ENCODE results near the gene SERPINB2. TPM values are rescaled to one million over a fixed set of nuclear protein-coding genes. Genes with fewer than 3 reads are reported as not detected.

The SERPINB2 gene
- not detected for total RNA-seq (2021; ENCODE audit: unreplicated experiment)
- polyA plus RNA-seq (2012), result not detected in 2 replicates
- not detected for Bru-seq, nascent RNA
- not detected for BruChase-seq, experiment 1, labeled RNA remaining after a 6-hour chase
- not detected for BruChase-seq, experiment 2, labeled RNA remaining after a 2-hour chase
- long read RNA-seq, result 0 reads

DNA sequence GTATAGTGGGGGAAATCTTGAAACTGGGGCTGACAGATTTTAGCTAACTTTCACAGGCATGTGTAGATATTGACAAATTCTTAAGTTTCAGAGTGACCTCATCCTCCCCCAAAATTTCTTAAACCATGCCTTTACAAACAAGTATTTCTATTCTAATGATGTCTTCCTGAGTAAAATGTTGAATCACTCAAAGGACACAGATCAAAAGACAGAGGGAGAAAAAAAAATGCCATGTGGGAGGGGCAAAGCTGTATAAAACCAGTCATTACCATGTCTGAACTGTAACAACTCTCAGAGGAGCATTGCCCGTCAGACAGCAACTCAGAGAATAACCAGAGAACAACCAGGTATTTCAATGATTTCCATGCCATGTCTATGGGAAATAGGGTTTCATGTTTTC lies at the start of gene SERPINB2:
SERPINB2 (plus strand) TSS at position 282 of the 400 bp plus-strand sequence. CDS start 3,740 bp downstream, outside the sequence.
- POLR2A ChIA-PET, result no interaction called here
- intact Hi-C loops (cut with micrococcal nuclease), result no loop called here

More for the DNA sequence above, at the start of gene SERPINB2:
- Histone ChIP-seq H3K9me3 (ENCODE audit: control insufficient read depth in 1 of 2, insufficient read depth in 1 of 2, low read depth in 1 of 2, low read length in 2 of 2) (no peaks in the 10 kb centered on the region), H3K9ac (ENCODE audit: low read length) (no peak within 1 kb of the TSS), H3K9me2 (ENCODE audit: insufficient read depth) (no peaks in the 10 kb centered on the region), H3K27me3 (ENCODE audit: insufficient read depth, low read length) (no peaks in the 10 kb centered on the region), H3K4me3 (replicated peaks in 1 of 2; ENCODE audit: low read depth in 1 of 2, low read length in 2 of 2) (no peak within 1 kb of the TSS), H4K20me1 (ENCODE audit: insufficient read depth) (no peaks in the 10 kb centered on the region), H3K27ac (ENCODE audit: low read depth, low read length) (no peak within 1 kb of the TSS), H3K36me3 (ENCODE audit: control insufficient read depth in 1 of 2, insufficient read depth in 2 of 2, low read length in 2 of 2) (no peaks in the 10 kb centered on the region), H3K4me2 (ENCODE audit: low read length) (no peak within 1 kb of the TSS), H3K79me2 (ENCODE audit: insufficient read depth, low read length) (no peaks in the 10 kb centered on the region), H3K4me1 (ENCODE audit: control insufficient read depth in 1 of 2, insufficient read depth in 2 of 2, low read length in 2 of 2) (peaks cover 0 to 8% of the 10 kb centered on the region in 2 experiments; a peak in 2 of 4 replicates), H2AFZ (ENCODE audit: low read depth, low read length, poor library complexity, severe bottlenecking) (no peak within 1 kb of the TSS)
- ATAC-seq, result no peak
- DNase-seq (ENCODE audit: low read depth, low spot score), result no peak
- no TSS peak for BruUV-seq (replicated peaks)
- ChIA-PET CTCF (interaction anchor here (1.5 kb wide), 1 partner anchor 49 kb away, joined by 4 read pairs; no protein-coding TSS in a partner anchor), RAD21 (ENCODE audit: low non-redundant PET in 1 of 2, low total read pairs in 2 of 2, uncharacterized antibody in 2 of 2, unreplicated experiment in 2 of 2) (no interaction called here)
- TF ChIP-seq SIN3A (IDR thresholded peaks at IDR 0.05; ENCODE audit: low read depth) (no peak), EZH2 (IDR thresholded peaks at IDR 0.05) (no peak), RAD21 (IDR thresholded peaks at IDR 0.05; ENCODE audit: low read depth) (no peak), ZNF274 (IDR thresholded peaks at IDR 0.05; ENCODE audit: low read depth, low read length) (no peak), CTCF (IDR thresholded peaks at IDR 0.05 in 2 of 3, conservative IDR thresholded peaks at IDR 0.05 in 1 of 3; ENCODE audit: borderline replicate concordance in 1 of 3, insufficient read depth in 1 of 3, low read depth in 2 of 3, low read length in 2 of 3) (no peak), FOSL1 (IDR thresholded peaks at IDR 0.05; ENCODE audit: low read depth) (no peak), REST (IDR thresholded peaks at IDR 0.05; ENCODE audit: low read depth) (no peak), POLR2AphosphoS5 (IDR thresholded peaks at IDR 0.05; ENCODE audit: low read depth, low read length) (no peak)
- TF ChIP-seq, protein P1, sequence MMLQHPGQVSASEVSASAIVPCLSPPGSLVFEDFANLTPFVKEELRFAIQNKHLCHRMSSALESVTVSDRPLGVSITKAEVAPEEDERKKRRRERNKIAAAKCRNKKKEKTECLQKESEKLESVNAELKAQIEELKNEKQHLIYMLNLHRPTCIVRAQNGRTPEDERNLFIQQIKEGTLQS (IDR thresholded peaks at IDR 0.05), result no peak
